ENCODE measurements around the gene LRRC10B. TPM values are rescaled to one million over a fixed set of nuclear protein-coding genes. Genes with fewer than 3 reads are reported as not detected.
A peak's percentile ranks its signal among the peaks of the same experiment; 100 is the strongest.
"Not testable (repeated sequence)": the region's sequence is repeated elsewhere in the genome, so short reads cannot be mapped to it uniquely, and the experiment has no call there.

LRRC10B gene
- total RNA-seq, 2 donors from 2014 or later = not detected

DNA sequence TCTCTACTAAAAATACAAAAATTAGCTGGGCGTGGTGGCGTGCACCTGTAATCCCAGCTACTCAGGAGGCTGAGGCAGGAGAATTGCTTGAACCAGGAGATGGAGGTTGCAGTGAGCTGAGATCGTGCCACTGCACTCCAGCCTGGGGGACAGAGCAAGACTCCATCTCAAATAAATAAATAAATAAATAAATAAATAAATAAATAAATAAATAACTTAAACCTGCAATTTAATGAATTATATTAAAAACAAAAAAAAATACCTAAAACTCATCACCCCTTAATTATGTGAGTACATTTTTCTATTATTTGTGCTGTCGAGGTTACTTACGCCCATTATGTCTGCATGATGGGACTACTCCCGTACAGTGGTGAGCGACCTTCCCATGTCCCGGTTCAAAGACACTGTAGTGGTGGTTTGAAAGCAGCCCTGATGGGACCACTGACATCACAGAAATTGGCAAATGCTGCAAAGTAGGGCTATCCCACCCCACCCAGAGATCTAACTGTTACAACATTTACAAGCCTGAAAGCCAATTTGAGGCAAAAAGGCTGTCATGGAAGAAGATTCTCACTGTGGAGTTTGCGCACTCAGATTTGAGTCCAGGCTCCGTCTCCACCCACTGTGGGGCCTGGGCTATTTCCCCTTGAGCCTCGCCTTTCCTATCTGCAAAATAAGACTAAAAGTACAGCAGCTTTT is 29.0 kb upstream of the LRRC10B start:
- H3K27ac Mint-ChIP-seq, ATAC-seq: not testable (repeated sequence)

DNA sequence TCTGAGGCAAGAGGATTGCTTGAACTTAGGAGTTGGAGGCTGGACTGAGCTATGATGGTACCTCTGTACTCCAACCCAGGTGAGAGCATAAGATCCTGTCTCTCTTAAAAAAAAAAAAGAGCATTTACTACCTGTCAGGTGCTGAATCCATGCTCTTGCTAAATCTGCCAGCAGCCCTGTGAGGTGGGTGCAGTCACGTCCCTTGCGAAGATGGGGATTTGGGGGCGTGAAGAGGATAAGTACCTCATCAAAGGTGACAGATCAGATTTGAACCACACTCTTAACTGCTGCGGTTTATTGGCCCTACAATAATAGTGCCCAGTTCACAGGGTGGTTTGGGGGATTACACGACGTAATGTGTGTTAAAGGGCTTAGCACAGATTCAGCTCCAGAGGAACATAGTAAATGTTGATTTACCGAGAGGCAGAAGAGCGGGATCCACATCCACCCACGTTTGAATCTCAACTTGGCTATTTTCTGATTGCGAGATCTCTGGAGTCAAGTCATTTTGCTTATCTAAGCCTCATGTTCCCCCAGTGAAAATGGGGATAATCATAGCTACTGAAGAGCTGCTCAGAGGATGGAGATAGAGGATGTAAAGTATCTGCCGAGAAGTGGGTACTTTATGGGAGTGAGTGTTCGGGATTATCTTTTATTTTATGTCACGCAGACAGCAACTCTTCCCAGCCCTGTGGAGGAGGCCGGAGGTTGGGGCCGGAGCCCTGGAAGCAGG is 28.1 kb upstream of the LRRC10B start:
- H3K27me3 Mint-ChIP-seq = peaks cover 19% of the 10 kb centered on the region
- ATAC-seq (no peak), DNase-seq (no peak)
- no peak overlapping the region for H3K27ac Mint-ChIP-seq
- peaks cover 7% of the 10 kb centered on the region for H3K4me1 Mint-ChIP-seq
- H3K4me3 Mint-ChIP-seq = no peak overlapping the region
- H3K9me3 ChIP-seq (ENCODE audit: control insufficient read depth, low read length, poor library complexity, severe bottlenecking) = no peaks in the 10 kb centered on the region
- no peaks in the 10 kb centered on the region for H3K36me3 Mint-ChIP-seq (ENCODE audit: low read depth)

More for the DNA sequence above, 29.0 kb upstream of the LRRC10B start:
- not testable (repeated sequence) for H3K4me3 Mint-ChIP-seq; H3K9me3 ChIP-seq (ENCODE audit: control insufficient read depth, low read length, poor library complexity, severe bottlenecking); H3K36me3 Mint-ChIP-seq (ENCODE audit: low read depth); DNase-seq; H3K4me1 Mint-ChIP-seq
- H3K27me3 Mint-ChIP-seq = peaks cover 19% of the 10 kb centered on the region

GRCh38 chr11:61480994-61481335 is 27.6 kb upstream of the LRRC10B start:
- no peaks in the 10 kb centered on the region for H3K9me3 ChIP-seq (ENCODE audit: control insufficient read depth, low read length, poor library complexity, severe bottlenecking)
- Mint-ChIP-seq H3K27me3 (peaks cover 19% of the 10 kb centered on the region), H3K4me1 (peaks cover 7% of the 10 kb centered on the region), H3K4me3 (no peak overlapping the region), H3K36me3 (ENCODE audit: low read depth) (no peaks in the 10 kb centered on the region), H3K27ac (no peak overlapping the region)
- DNase-seq (no peak), ATAC-seq (no peak)

GRCh38 chr11:61481806-61482205 is 26.7 kb upstream of the LRRC10B start:
- Mint-ChIP-seq H3K36me3 (ENCODE audit: low read depth) (peaks cover 2% of the 10 kb centered on the region), H3K4me1 (peaks cover 10% of the 10 kb centered on the region), H3K27me3 (peaks cover 19% of the 10 kb centered on the region), H3K4me3 (no peak overlapping the region), H3K27ac (no peak overlapping the region)
- ATAC-seq (no peak), DNase-seq (no peak)
- H3K9me3 ChIP-seq (ENCODE audit: control insufficient read depth, low read length, poor library complexity, severe bottlenecking) = no peaks in the 10 kb centered on the region

GRCh38 chr11:61482513-61482912 is 26.0 kb upstream of the LRRC10B start:
- H3K9me3 ChIP-seq (ENCODE audit: control insufficient read depth, low read length, poor library complexity, severe bottlenecking) = no peaks in the 10 kb centered on the region
- ATAC-seq = peak; percentile 20
- no peak for DNase-seq
- peaks cover 2% of the 10 kb centered on the region for H3K36me3 Mint-ChIP-seq (ENCODE audit: low read depth)
- no peak overlapping the region for H3K4me3 Mint-ChIP-seq
- H3K27me3 Mint-ChIP-seq = peaks cover 19% of the 10 kb centered on the region
- H3K27ac Mint-ChIP-seq = no peak overlapping the region
- peaks cover 10% of the 10 kb centered on the region for H3K4me1 Mint-ChIP-seq

GRCh38 chr11:61484541-61484940 is 24.0 kb upstream of the LRRC10B start:
- no peak overlapping the region for H3K4me3 Mint-ChIP-seq
- no peak for DNase-seq
- no peaks in the 10 kb centered on the region for H3K9me3 ChIP-seq (ENCODE audit: control insufficient read depth, low read length, poor library complexity, severe bottlenecking)
- H3K36me3 Mint-ChIP-seq (ENCODE audit: low read depth) = peaks cover 4% of the 10 kb centered on the region
- H3K4me1 Mint-ChIP-seq = peaks cover 12% of the 10 kb centered on the region
- H3K27me3 Mint-ChIP-seq = peaks cover 25% of the 10 kb centered on the region
- ATAC-seq = no peak
- H3K27ac Mint-ChIP-seq = no peak overlapping the region

- DNase-seq (no peak), ATAC-seq (no peak)
- Mint-ChIP-seq H3K27ac (peak overlapping the region; percentile 29), H3K27me3 (peaks cover 20% of the 10 kb centered on the region), H3K36me3 (ENCODE audit: low read depth) (peaks cover 4% of the 10 kb centered on the region), H3K4me3 (no peak overlapping the region), H3K4me1 (peaks cover 12% of the 10 kb centered on the region)
- H3K9me3 ChIP-seq (ENCODE audit: control insufficient read depth, low read length, poor library complexity, severe bottlenecking) = no peaks in the 10 kb centered on the region
These were observed 23.5 kb upstream of the LRRC10B start for GRCh38 chr11:61485080-61485479.

DNA sequence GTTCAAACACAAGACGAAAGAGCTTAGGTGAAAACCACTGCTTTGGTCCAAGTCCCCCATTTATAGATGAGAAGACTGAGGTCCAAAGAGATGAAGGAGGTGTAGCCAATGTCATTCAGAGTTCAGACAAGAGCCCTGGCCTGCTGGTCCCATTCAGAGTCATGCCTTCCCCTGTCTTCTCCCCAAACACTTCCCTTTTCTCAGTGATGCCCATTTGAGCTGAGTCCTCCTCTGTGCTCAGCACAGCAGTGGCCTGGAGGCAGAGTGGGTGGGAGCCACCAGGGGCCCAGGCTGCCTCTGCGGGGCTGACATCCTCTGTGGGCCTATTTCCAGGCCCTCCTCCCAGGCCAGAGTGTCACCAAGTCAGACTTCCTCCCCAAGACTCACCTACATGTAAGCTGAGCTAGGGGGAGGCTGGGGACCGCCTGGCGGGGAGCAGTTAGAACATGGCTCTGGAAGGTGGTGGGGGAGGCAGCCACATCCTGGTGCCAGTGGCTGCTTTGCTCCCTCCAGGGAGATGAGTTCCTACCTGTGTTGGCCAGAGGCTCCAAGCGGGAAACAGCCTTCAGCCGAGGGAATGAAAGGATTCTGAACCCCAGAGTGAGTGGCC is 22.4 kb upstream of the LRRC10B start:
- no peak overlapping the region for H3K4me3 Mint-ChIP-seq
- H3K27me3 Mint-ChIP-seq = peaks cover 14% of the 10 kb centered on the region
- DNase-seq (no peak), ATAC-seq (no peak)
- H3K27ac Mint-ChIP-seq = no peak overlapping the region
- peaks cover 4% of the 10 kb centered on the region for H3K36me3 Mint-ChIP-seq (ENCODE audit: low read depth)
- H3K4me1 Mint-ChIP-seq = peaks cover 12% of the 10 kb centered on the region
- H3K9me3 ChIP-seq (ENCODE audit: control insufficient read depth, low read length, poor library complexity, severe bottlenecking) = no peaks in the 10 kb centered on the region

DNA sequence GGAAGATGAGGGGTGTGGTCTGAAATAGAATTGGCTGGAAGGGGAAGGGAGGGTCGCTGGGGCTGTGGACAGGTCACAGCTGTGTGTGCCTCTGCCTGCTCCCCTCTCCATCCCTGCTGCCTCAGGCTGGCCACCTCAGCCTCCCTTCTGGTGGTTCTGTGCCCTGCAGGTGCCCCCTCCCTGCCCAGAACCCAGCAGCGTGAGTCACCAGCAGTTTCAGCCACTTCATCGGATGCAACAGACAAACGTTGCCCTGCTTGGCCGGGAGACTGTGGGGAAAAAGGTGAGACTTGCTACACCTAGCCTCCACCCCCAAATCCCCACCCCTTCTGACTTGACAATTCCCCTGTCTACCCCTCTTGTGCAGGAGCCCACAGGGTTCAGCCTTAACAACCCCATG is 21.8 kb upstream of the LRRC10B start:
- no peaks in the 10 kb centered on the region for H3K9me3 ChIP-seq (ENCODE audit: control insufficient read depth, low read length, poor library complexity, severe bottlenecking)
- no peak for DNase-seq
- H3K4me3 Mint-ChIP-seq = no peak overlapping the region
- no peak for ATAC-seq
- H3K27me3 Mint-ChIP-seq = peaks cover 12% of the 10 kb centered on the region
- H3K4me1 Mint-ChIP-seq = peaks cover 11% of the 10 kb centered on the region
- no peak overlapping the region for H3K27ac Mint-ChIP-seq
- H3K36me3 Mint-ChIP-seq (ENCODE audit: low read depth) = peaks cover 4% of the 10 kb centered on the region

- Mint-ChIP-seq H3K27me3 (peaks cover 19% of the 10 kb centered on the region), H3K36me3 (ENCODE audit: low read depth) (peaks cover 4% of the 10 kb centered on the region), H3K27ac (no peak overlapping the region), H3K4me3 (no peak overlapping the region), H3K4me1 (peaks cover 13% of the 10 kb centered on the region)
- H3K9me3 ChIP-seq (ENCODE audit: control insufficient read depth, low read length, poor library complexity, severe bottlenecking) = no peaks in the 10 kb centered on the region
- no peak for ATAC-seq
- DNase-seq = no peak
These were observed 21.1 kb upstream of the LRRC10B start for GRCh38 chr11:61487342-61488025.

- H3K9me3 ChIP-seq (ENCODE audit: control insufficient read depth, low read length, poor library complexity, severe bottlenecking) = no peaks in the 10 kb centered on the region
- H3K4me3 Mint-ChIP-seq = no peak overlapping the region
- H3K36me3 Mint-ChIP-seq (ENCODE audit: low read depth) = peaks cover 4% of the 10 kb centered on the region
- no peak for DNase-seq
- no peak for ATAC-seq
- H3K27ac Mint-ChIP-seq = peak overlapping the region; percentile 68
- peaks cover 10% of the 10 kb centered on the region for H3K4me1 Mint-ChIP-seq
- H3K27me3 Mint-ChIP-seq = peaks cover 23% of the 10 kb centered on the region
These were observed 19.8 kb upstream of the LRRC10B start for GRCh38 chr11:61488651-61489291.

- Mint-ChIP-seq H3K4me3 (no peak overlapping the region), H3K4me1 (peaks cover 10% of the 10 kb centered on the region), H3K36me3 (ENCODE audit: low read depth) (peaks cover 4% of the 10 kb centered on the region), H3K27ac (no peak overlapping the region), H3K27me3 (peaks cover 23% of the 10 kb centered on the region)
- DNase-seq = no peak
- H3K9me3 ChIP-seq (ENCODE audit: control insufficient read depth, low read length, poor library complexity, severe bottlenecking) = no peaks in the 10 kb centered on the region
- no peak for ATAC-seq
These were observed 18.5 kb upstream of the LRRC10B start for GRCh38 chr11:61489833-61490721.

All from T-helper 17 cell (primary cell).